ENCODE measurements around the gene GRPR.

Gene GRPR

DNA sequence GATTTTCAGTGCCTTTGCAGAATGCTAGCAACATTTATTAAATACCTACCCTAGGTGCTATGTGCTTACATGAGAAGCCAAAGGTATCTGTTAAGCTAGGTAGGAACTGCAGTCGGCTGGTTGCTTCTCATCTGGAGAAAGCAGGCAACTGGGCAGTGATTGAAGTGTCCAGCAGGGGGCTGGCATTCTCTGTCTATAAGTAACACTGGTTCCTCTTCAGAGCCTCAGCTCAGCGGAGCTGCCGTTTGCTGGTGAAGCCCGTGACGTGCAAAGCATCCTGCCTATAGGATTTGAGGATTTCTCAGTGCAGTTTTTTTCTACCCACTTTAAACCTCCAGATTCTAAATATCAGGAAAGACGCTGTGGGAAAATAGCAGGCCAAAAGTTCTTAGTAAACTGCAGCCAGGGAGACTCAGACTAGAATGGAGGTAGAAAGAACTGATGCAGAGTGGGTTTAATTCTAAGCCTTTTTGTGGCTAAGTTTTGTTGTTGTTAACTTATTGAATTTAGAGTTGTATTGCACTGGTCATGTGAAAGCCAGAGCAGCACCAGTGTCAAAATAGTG is at the start of gene GRPR:
TSS of gene GRPR (plus strand) at position 344 of the 565 bp plus-strand sequence. CDS start 389 bp downstream, outside the sequence.
- peak; percentile 89 for DNase-seq (ENCODE audit: low spot score)

DNA sequence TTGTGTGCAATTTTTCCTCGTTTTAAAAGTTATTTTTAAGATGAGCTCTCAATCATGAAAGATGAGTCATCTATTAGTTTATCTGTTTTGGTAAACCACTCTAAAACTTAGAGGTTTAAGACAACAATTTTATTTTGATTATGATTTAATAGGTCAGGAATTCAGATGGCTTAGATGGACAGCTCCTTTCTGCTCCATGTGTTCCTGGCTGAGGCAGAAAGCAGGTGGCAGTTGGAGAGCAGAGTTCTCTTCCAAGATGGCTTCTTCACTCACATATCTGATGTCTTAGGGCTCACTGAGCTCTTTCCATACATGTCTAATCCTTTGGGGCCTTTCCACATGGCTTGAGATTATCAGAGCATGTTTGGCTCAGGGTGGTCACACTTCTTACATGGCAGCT is 48.3 kb upstream of the GRPR start:
- DNase-seq (ENCODE audit: low spot score): no peak

DNA sequence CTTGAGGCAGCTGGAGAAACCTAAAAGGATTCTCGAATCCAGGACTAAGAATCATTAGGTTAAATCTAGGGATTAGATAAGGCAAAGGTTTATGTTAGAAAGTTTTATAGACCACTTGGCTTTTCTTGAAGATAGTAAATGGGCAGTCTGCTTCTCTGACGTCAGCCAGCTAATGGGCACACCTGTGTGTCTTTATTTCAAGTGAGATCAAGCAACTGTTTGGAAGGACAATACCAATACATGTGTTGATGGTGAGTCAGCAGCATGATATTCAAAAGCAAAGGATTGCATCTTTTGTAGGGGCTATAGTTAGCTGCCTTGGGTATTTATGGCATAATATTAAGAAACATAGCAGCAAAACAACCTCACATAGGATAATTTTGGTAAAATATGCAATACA is 46.5 kb upstream of the GRPR start:
- no peak for DNase-seq (ENCODE audit: low spot score)

DNA sequence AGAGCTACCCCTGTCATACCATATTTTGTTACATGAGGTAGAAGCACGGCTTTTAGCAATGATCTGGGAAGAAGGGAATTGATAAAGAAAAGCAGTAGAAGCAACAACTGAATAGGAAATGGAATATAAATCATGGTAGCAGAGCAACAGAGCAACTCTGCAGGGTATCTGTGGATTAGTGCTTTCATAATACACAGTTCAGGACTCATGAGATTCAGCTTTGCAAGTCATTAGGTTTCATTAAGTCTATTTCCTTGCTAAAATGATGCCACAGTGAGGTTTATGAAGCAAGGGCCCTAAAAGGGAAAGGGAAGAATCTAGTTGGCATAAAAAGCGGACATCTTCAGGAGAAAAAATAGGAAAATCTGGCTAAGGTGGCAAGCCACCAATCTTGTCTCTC is 45.6 kb upstream of the GRPR start:
- DNase-seq (ENCODE audit: low spot score): no peak

DNA sequence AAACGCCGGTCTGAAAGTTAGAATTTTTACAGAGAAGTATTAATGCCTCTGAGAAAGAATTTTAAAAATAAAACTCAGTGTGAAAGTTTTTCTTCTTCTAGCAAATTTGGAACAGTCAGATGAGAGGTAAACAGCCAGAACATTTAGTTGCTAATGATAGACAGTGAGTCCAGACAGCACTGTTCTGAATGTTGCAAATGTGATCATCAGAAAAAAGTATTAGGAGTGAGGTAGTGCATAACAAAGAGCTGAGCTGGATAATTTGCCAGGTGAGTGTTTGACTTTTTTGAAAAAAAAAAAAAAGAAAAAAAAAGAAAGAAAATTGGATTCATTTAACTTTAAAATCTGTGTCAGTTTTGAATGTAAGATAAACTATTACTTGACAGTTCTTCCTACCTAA is 42.0 kb upstream of the GRPR start:
- DNase-seq (ENCODE audit: low spot score): no peak

DNA sequence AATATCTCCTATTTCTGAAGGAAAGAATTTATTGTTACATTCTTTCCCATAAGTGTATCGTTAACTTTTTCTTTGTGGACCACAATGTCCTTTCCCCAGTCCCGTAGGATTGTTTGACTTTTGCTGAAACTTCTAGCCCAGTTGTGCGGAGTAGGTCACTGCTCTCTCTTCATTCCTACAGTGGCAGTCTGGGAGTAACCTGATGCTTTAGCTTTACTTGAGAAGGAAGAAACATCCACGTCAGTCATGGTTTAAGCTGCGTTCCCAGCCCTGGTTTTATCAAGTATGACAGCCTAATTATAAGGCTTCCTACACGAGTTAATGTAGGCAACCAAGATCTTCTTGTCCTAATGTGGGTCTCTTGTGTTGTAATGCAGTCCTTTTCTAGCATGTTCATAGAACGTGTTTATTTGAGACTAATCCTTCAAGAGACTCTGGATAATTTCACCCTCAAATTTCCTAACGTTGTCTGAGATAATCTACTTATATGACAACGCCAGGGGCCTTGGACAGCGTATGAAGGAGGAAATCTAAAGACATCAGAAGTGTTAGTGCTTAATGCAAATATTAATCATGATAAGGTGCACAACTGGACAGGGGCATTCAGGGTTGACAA is 40.8 kb upstream of the GRPR start:
- no peak for DNase-seq (ENCODE audit: low spot score)

DNA sequence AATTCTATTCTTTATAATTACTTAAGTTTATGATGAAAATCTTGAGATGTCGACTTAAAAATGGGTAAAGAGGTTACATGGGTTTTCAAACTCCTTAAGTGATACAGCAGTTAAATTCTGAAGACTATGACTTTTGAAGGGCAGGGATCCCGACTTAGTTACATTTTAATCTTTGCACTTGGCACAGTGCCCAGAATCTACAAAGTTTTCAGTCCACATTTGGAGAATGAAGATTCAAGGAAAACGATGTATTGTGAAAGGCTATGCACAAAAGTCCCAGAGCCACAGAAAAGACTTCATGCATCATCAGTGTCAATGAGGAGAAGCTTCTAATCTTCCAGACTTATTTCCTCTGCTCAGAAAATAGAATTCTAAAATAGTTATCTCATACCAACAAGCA is 36.3 kb upstream of the GRPR start:
- DNase-seq (ENCODE audit: low spot score): no peak

DNA sequence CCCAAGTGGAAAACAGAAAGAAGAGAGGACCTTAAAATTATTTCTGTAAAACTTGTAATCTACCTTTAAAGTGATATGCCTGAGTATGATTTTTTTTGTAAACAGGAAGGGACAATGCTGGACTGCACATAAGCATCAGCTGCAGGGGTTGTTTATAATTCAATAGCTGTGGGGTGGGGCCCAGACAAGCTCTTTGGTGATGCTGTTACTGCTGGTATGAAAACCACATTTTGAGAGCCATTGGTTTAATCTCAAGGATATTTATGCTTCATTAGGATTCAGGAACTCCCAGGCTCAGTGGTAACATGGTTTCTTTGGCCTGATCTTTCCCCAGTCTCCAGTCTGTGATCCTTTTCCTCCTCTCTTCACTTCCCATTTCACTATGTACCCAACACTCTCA is 34.3 kb upstream of the GRPR start:
- no peak for DNase-seq (ENCODE audit: low spot score)

DNA sequence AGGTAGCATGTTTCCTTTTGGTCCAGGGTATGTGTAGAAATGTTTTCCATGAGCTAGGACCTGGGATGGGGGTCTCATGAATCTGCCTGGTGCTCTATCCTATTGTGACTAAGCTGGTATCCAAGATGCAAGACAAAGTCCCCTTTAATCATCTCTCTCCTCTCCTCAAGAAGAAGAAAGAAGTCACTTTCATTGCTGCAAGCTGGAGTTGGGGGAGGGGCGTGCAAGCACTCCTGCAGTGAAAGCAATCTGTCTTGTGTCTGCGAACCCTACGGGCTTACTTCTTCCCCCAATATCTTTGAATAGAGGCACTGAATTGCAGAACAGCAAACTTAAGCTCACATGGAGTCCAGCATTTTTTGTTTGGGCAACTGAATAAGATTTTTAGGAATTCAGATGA is 27.2 kb upstream of the GRPR start:
- DNase-seq (ENCODE audit: low spot score): no peak

DNA sequence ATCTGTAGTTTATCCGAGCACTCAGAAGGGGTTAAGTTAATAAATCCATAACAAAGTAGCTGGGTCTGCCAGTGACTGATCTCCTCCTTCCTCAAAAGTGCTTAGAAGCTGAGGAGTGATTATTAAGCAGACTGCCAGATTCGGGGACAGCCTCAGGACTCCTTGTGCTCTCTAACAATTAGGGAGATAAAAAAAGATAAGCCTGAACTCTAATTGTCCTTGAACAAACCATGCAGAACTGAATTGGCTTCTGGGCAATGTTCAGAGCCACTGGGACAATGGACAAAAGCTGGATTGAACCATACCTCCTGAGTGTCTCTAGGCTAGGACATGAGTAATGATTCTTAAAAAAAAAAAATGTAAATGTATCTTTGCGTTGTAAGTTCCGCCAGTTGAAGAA is 22.7 kb upstream of the GRPR start:
- no peak for DNase-seq (ENCODE audit: low spot score)

DNA sequence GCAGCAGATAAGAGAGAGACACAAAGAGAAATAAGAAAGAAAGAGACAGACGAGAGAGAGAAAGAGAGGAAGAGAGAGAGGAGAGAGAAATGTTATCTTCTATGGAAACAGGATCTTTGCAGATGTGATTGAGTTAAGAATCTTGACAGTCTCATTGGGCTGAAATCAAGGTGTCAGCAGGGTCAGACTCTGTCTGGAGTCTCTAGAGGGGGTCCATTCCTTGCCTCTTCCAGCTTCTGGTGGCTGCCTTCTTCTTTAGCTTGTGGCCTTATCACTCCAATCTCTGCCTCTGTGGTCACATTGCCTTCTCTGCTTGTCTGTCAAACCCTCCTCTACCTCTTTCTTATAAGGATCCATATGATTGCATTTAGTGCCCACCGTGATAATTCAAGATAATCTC is 21.8 kb upstream of the GRPR start:
- DNase-seq (ENCODE audit: low spot score): no peak

DNA sequence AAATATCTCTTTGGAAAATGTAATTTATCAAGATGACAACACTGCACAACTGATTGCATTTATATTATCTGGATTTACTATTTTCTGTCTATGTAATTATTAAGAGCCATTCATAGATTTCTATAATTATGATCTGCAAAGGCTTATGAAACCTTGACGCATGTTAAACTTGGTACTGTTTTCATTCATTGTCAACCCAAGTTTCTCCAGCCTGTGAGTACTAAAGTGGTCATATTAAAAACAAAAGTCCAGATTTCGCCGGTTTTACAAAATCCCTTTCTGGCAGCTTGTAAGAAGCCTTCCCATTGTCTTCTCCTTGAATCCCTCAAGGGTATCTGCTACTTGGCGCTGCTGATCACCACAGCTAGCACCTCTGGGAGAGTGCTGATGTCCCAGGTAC is 19.7 kb upstream of the GRPR start:
- no peak for DNase-seq (ENCODE audit: low spot score)

DNA sequence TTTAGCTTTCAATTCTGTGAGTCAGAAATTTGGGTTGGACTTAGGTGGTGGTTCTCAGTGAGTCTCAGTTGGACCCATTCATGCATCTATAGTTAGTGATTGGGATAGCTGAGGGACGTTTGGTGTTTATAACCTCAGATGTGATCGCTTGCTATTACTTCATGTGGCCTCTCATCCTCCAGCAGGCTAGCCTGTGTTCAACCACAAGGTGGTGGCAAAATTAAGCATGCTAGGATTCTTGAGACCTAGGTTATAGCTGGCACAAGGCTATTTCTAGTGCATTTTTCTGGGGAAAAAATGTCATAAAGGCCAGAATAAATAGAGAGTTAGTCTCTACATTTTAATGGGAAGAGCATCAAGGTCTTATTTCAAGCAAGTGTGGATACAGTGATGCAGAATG is 10.9 kb upstream of the GRPR start:
- no peak for DNase-seq (ENCODE audit: low spot score)

DNA sequence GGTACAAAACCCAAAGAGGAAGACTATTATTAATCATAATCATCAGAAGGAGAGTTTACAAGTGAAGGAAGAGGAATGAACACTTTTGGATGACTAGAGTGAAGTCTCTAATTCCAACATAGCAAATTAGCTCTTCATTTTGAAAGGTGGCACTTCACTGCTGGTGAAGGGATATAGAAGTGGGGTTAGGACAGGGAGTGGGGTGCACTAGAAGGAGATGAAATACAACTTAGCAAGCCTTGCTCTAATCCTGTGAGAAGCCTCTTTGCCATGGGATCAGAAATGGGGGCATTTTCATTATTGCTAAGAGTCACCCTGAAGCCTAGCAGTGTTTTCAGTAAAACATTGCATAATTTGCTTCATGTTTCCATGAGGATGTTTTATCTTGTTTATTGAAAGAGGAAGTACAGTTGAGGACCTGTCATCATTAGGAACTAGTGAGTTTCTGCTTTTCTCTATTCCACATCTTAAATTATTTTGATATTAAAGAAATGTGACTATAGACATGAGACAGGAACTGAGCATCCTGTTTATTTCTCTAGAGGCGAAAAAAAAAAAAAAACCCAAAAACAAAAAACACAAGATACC is 9.3 kb upstream of the GRPR start:
- no peak for DNase-seq (ENCODE audit: low spot score)

DNA sequence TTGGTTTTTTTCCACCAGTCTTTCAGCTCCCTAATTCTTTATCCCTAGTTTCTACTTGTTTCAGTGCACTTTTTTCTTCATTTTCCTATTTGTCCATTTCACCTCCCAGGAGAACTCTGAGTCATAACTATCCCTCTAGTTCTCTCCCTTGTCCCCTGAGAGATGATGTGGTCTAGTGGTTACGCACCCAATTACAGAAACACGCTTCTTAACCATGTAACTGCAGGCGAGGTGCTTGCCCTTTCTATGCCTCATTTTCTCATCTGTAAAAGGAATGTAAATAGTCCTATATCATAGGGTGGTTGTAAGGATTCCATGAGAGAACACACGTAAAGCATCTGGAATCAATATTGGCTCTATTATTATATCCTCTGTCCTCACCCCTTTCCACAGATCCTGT is 8.8 kb upstream of the GRPR start:
- no peak for DNase-seq (ENCODE audit: low spot score)

DNA sequence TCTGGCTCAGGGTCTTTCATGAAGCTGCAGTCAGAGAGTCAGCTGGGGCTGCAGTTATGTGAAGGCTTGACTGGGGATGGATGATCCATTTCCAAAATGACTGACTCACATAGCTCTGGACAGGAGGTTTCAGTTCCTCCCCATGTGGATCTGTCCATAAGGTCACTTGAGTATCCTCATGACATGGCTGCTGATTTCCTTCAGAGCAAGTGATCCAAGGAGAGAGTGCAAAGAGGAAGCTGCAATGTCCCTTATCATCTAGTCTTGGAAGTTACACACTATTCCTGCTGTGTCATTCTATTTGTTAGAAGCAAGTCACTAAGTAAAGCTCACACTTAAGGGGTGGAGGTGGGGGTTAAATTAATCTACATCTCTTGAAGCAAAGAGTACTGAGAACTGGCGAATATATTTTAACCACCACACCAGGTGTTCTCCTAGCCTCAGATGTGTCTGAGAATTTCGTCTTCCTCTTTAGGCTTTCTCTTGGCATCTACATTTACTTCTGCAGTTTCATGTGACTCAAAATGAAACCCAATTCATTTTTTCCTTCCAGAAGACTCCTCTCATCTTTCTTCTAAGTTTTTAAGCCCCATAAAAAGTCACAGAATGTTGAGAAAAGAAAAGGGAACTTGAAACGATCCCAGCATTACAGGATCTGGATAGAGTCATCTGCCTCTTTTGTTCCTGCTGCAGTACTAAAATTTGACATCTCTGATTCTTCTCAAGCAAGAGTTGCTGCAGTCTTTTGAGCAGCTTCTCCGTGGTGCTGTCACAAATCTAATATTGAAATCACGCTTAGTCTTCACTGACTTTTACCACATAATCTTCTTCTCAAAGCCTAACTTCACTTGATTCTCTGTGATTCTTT is 3.8 kb upstream of the GRPR start:
- DNase-seq (ENCODE audit: low spot score): no peak

DNA sequence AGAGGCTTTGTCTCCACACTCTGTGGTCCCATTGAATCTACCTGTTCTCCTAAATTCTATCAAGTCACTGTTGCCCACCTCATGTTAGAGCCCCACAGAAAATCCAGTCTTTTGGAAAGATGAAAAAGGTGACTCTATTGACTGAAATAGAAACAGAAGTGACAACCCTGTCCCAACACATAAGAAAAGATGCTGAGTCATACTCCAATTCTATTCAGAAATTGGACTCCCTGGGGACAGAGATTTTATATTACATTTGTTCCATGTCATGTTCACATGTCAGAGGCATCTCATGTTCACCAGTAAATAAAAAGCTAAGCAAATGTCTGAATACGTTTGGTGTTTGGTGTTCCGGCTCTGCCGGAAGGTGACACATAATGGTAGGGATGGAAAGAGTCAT is 2.9 kb upstream of the GRPR start:
- DNase-seq (ENCODE audit: low spot score): no peak

DNA sequence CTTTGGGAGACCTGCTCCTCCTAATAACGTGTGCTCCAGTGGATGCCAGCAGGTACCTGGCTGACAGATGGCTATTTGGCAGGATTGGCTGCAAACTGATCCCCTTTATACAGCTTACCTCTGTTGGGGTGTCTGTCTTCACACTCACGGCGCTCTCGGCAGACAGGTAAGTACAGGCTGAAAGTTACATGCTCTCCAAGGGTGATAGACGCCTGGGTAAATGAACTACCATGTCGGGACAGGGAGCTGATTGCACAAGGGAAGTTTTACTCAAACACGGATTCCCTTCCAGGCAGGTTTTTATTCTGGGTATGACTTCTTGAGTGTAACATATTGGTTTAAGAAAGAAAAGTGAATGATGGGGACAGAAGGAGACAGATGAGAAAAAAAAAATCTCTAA is 836 bp downstream of the GRPR start:
- no peak for DNase-seq (ENCODE audit: low spot score)

DNA sequence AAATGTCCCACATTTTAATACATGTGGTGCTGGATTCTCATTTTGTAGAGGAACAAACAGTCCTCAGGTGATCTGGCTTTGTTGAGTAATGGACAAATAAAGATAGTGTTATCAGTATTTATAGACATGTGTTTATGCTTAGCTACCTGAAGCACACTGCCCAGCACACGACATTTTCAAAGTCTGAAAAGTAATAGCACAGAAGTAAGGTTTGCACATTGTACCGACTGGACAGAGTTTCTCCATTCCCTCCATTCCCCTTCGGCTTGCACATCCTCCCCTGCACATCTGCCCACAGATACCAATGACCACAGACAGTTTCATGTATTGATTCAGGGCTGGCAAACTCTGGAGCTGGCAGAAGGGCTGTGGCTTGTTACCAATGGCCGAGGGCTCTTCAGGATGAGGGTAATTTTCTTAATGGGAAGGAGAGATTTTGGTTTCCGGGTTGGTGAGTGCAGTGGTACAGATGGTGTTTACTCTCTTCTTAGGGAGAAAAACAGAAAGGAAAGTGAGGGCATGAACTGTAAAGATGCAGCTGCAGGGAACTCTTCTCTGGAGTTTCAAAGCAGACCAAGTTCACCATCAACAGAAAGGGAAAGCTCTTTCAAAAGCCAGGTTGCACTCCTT is 2.3 kb downstream of the GRPR start:
- no peak for DNase-seq (ENCODE audit: low spot score)

DNA sequence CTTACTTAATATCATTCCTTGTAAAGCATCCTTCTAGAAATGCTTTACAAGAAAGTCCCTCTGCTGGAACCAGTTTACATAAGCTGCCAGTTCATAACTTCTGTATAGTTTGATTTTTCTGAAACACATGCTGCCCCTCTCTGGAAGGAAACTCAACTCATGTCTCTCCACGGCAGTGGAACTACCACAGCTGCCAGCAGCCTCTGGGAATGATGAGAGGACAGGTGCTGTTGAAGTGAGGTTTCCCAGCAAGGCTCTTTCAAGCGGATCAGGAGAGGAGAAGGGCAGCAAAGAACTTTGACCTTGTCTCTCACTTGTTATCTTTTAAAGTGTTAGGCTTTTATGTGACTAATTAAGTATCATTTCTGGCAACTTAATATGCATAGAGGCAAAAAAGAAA is 7.3 kb downstream of the GRPR start:
- DNase-seq (ENCODE audit: low spot score): no peak

DNA sequence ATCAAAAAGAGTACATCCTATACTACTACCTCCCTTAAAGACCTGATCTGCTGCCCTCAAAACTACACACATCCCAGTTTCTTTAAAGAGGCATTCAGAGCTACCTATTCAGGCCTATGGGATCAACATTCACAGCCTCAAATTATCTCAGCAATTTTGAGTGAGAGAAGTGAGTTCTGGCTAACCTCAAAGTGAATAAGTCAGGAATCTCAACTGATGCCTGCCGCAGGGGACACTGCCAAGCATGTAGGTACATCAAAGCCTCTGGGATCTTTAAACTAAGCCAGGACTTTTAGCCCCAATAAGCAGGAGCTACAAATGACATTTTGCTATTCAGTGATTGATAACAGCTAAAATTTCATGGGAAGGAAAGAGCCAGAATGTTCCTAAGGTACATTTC is 11.6 kb downstream of the GRPR start:
- no peak for DNase-seq (ENCODE audit: low spot score)

DNA sequence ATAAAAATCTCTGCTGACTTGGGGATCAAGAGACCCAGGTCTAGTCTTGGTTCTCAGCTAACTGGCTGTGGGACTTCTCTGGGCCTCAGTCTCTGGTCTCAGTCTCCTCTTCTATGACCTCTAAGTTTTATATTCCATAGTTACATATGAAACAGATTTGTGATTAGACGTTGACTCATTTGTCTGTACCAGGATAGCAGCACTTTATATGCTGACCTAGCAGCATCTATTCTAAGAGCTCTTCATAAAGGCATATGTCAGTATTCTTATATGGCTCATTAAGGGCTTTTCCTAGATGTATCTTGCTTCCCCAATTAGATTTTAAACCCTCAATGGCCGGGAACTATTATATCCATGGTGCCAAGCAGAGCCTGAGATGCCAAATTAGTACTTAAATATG is 12.7 kb downstream of the GRPR start:
- no peak for DNase-seq (ENCODE audit: low spot score)
